DND-41 (cell line): ENCODE results near the gene SLC9A7.

Experiments
- CTCF ChIP-seq: IDR thresholded peaks from 2 replicates; pipeline ENCODE4 v1.5.1; 2012; ENCODE audit warnings: borderline replicate concordance, low read length, moderate library complexity, mild to moderate bottlenecking; ENCODE audit not compliant: poor library complexity, severe bottlenecking; ENCODE audit errors: extremely low read depth
- EZH2 ChIP-seq: IDR thresholded peaks from 3 replicates; pipeline ENCODE4 v1.6.1; 2012; ENCODE audit warnings: borderline replicate concordance, low read depth, mild to moderate bottlenecking, moderate library complexity, low read length, inconsistent platforms; ENCODE audit not compliant: severe bottlenecking

GRCh38 chrX:46624090-46624786, 134.7 kb downstream of the SLC9A7 start:
- no peak for TF ChIP-seq CTCF
- TF ChIP-seq EZH2: no peak
